HG03460 (cell line): ENCODE data around the gene FAM78A.
A peak's percentile ranks its signal among the peaks of the same experiment; 100 is the strongest.
"Not testable (repeated sequence)": the region's sequence is repeated elsewhere in the genome, so short reads cannot be mapped to it uniquely, and the experiment has no call there.

Source experiments
- ATAC-seq: cut with Tn5 transposase; IDR thresholded peaks from one replicate; pipeline ENCODE4 v1.9.1; 2021; ENCODE audit not compliant: unreplicated experiment

Gene FAM78A

GRCh38 chr9:131282688-131283422, 6.5 kb upstream of the FAM78A start:
- ATAC-seq = no peak

DNA sequence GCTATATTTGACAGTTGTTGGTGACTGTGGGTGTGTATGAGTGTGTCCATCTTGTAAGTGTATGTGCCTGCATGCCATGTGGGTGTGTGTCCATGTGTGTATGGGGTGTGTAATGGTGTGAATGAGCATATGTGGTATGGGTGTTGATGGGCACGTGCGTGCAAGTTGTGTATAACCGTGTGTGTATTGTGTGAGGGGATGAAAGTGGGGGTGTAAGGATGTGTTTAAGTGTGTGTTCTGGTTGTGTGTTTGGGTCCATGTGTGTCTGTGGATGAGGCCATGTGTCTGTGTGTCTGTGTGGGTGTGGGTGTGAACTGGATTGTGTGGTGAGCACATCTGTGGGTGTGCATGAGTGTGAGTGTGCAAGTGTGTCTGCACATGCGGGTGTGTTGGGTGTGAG, 5.9 kb upstream of the FAM78A start:
- no peak for ATAC-seq

DNA sequence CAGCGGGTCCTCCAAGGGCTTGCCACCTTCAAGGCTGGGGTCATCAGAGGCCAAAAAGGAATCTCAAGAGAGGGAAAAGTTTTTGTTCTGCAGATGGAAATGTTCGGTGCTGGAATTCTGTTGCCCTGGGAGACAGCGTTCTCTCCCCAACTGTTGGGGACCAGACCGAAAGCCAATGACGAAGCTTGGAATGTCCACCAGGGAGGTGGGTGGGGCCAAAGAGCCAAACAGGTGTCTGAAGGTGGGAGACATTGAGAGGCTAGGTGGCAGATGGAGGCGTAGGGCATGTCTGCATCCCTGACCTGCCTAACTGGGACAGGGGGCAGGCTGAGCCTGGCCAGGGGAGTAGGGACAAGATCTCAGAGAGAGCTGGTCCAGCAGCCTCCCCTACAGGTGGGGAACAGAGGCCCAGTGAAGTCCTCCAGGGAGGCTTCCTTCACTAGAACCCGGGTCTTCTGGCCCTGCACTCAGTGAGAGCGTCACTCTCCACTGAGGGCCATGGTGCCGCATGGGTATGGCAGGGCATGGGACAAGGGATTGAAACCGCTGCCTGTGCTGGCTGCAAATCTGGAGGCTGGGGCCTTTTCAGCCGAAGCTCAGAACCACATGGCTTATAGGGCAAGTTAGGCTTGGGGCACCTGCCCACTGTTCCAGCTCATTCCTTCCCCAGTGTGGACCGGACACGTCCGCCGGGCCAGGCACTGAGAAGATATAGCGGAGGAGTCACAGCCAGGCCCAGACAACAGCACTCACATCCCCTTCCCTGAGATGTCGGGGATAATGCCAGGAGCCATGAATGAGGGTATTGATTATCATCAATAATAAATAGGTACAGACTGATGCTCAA, 5.0 kb upstream of the FAM78A start:
- no peak for ATAC-seq

DNA sequence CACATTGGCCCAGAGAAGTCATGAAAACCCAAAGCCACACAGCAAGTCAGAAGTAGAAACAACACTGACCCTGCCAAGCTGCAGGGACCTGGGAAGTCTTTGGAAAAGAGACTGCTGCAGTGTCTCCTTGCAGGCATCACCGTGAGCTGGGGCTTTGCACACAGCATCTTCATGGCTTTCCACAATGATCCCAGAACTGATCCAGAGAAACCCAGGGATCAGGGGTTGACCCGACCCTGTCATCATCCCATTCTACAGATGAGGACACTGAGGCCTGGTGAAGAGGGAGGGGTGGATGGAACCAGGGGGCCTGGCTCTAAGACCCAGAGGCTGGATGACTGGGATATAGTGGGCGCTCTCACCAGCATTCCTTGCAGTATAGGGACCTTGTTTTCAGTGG, 4.3 kb upstream of the FAM78A start:
- no peak for ATAC-seq

GRCh38 chr9:131279863-131280570, 3.7 kb upstream of the FAM78A start:
- ATAC-seq = no peak

- no peak for ATAC-seq
These were observed 3.0 kb upstream of the FAM78A start for GRCh38 chr9:131279196-131279862.

DNA sequence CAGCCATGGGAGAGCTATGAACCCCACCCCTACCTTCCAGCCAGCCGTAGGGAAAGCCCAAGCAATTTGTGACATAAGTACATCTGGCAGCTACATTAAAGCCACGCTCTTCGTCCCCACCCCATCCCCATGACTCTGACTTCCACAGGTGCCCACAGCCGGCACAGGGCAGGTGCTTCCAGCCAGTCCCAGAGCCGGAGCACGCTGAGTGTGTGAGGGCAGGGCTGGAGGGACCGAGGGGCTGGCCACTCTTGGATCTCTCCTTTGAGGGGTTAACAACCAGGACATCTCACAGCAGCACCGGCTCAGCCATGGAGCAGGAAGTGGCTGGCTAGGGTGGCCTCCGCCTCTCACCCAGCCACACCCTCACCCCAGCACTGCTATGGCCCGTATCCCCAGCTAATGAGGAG, 2.4 kb upstream of the FAM78A start:
- ATAC-seq = no peak

DNA sequence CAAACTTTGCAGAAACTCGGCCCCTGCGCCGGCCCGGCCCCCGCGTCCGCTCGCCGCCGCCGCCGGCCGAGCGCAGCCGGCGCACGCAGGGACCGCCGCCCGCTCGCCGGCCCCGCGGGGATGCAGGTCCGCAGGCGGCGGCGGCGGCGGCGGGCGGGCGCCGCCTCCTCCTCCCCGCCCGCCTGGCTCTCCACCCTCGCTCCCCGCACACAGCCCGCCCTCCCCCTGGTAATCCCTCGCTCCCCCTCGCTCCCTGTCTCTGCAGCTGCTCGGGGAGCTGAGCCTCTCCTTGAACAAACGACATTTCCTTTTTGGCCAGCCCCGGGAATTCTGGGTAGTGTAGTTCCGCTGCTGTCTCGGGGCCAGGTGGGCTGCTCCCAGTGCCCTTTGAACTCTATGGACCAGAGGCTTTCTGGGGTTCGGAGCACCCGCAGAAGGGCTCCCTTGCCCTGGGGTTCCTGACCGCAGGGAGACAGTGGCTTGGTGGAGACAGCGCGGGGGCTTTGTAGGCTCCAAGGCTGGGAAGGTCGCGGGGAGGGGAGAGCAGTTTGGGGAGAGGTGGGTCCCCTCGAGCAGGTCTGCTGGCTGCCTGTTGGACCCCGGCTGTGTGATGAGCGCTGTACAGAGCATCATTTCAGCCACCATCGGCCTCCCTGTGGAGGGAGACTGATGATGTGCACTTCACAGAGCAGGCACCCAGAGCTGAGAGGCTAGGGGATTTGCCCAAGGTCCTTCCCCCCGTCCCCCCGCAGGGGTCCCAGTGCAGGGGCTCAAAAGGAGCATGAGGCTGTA, 1.8 kb upstream of the FAM78A start:
- ATAC-seq = peak; percentile 28

- ATAC-seq = no peak
These were observed 1.1 kb upstream of the FAM78A start for GRCh38 chr9:131277287-131277909.

DNA sequence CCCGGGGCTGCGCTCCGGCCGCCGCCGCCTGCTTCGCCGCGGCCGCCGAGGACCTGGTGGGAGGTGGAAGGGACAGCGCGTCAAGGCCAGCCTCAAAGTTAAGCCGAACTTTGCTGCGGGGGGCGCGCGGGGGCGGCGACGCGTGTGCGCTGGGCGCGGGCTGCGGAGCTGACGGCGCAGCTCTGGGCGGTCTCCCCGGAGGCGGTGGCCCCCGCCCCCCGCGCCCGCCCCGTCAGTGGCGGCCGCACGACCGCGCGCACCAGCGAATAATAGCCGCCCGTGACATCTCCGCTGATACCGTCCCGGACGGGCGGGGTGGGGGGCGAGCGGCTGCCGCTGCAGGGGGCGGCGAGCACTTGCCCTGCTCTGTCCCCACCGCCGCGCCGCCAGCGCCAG, 579 bp upstream of the FAM78A start:
- ATAC-seq = no peak

GRCh38 chr9:131275332-131276093, 797 bp downstream of the FAM78A start:
- no peak for ATAC-seq

DNA sequence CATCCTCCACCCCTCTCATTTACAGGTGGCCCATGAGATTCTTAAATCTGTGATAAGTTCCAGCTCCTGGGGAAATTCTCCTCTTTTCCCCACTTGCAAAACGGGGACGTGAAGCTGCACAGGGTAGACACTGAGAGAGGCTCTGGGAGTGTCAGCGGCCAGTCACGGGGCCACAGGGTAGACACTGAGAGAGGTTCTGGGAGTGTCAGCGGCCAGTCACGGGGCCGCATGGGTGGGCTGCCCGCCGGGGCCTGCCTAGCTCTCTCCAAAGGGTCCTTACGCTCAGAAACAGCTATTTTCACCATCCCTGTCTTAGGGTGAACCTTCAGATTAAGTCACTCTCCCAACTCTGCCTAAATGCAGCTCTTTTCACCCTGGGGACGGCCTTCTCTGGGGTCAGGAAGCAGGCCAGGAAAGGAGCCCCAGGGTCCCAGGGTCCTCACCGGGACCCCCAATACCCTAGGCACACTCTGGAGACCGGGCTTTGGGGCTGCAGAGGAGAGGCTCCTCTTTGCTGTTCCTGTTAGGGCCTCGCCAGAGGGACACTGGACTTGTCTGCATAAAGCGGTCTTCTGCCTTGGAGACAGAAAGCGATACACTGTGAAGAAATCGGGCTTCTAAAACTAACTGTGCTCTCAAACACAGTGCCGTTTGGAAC, 1.5 kb downstream of the FAM78A start:
- no peak for ATAC-seq

DNA sequence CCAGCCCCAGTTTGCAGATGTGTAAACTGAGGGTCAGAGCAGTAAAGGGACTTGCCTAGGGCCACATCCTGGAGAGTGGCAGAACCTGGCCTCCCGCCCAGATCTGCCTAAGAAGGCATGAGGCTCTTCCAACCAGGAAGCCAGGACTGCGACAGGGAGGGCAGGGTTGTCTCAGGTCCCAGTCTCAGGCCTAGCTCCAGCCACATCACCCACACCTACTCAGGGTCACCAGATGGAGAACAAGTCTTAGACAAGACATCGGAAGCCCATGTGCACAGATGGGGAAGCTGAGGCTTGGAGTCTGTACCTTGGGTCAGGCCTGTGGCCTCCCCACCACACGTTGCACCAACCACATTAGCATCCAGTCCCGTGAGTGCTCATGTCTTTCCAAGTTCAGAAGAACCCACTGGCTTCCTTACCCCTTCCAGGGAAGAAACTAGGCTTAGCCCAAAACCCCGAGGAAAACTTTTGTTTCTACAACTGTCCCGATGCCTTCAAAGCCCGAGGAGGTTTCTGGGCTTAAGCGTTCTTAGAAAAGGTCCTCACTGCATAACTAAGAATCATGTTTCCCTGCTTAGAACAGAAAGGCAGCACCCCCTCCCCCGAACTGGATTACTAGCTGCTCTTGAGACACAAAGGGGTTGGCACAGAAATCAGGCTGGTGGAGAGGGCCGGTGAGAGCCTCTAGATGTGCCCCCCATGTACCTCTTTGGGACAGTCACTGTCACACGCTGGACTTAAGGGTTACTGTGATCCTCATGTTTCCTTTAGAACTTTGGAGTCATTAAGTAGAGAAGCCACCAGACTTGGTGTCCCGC, 2.2 kb downstream of the FAM78A start:
- ATAC-seq = no peak

DNA sequence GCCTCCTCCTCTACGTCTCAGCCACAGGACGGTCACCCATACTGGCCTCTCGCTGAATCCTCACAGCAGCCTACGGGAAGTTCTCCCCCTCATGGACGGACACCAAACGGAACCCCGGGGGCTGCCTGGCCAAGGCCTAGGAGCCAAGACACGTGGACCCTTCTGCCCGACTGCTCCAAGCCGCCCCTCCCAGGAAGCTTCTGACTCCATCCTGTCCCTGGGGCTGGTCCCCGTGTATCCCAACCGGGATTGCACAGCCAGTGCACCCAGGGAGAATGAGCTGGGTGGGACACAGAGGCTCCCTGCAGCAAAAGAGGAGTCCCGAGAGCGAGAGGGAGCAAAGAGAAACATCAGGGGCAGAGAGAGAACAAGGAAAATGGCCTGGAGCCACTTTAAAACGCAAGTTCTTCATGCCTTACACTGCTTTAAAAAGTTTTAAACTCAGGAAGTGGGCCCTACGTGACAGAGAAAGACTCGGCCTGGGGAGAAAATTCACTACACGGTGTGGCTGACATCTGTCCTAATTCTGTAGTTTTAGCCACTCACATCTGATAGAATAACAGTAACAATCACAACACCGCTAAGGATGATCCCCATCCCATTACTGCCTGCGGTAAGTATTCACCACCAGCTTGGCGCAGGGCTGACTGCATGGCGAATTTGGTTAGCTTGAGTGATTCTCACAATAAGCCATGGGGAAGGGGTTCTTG, 3.0 kb downstream of the FAM78A start:
- ATAC-seq = no peak

- ATAC-seq = no peak
These were observed 4.1 kb downstream of the FAM78A start for GRCh38 chr9:131272212-131272611.

DNA sequence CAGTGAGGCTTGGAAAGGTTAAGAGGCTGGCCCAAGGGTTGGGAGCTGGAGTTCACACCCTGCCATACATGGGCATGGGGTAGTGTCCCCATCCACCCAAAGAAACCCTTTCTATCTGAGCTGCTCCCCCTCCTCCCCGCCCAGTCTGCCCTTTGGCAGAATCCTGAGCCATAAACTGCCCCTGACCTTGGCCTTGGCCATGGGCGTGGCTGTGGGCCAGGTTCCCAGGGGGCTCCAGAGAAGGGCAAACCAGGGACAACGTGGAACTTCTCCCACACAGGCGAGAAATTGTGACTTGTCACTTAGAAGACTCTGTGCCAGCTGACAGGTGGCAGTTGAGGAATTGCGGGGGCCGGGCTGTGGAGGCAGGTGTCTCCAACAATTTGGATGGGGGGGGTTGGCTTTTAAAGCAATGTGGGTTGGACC, 4.8 kb downstream of the FAM78A start:
- no peak for ATAC-seq

DNA sequence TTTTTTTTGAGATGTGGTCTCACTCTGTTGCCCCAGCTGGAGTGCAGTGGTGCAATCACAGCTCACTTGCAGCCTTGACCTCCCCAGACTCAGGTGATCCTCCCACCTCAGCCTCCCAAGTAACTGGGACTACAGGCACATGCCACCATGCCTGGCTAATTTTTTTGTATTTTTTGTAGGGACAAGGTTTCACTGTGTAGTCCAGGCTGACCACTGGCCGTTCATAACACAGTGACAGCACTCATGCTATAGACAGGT, 5.4 kb downstream of the FAM78A start:
- not testable (repeated sequence) for ATAC-seq
